Measurements from ENCODE around the gene HVCN1. TPM values are rescaled to one million over a fixed set of nuclear protein-coding genes. Genes with fewer than 3 reads are reported as not detected.
"Not testable (repeated sequence)": the region's sequence is repeated elsewhere in the genome, so short reads cannot be mapped to it uniquely, and the experiment has no call there.

Gene HVCN1
- total and polyA plus RNA-seq, 2 donors (not counting 1 experiment from before 2014, with no cell fraction given), result 216 to 422 TPM

DNA sequence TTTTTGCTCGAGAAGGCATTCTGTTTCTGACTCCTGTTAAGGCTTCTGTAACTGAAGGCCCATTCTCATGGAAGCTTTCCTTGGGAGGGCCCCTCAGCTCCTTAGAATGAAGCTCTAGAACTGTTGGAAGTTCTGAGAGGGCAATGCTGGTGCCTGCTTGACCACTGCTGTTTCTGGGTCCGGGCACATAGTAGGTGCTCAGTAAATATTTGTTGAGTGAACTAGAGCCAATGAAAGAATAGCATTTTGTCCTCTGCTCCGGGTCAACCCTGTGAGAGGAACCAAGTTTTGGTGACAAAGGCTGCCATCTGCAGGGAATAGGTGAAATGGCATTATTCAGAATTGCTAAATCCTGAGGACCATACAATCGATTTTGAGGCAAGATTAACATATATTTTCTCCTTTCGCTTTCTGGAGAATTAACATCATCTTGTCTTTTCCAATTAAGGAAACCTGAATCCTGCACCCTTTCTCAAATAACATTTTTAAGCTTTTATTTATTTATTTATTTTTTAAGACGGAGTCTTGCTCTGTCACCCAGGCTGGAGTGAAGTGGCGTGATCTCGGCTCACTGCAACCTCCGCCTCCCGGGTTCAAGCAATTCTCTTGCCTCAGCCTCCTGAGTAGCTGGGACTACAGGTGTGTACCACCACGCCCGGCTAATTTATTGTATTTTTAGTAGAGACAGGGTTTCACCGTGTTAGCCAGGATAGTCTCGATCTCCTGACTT, 86.7 kb downstream of the HVCN1 start:
- H3K4me1 Mint-ChIP-seq, result peaks cover 51% of the 10 kb centered on the region
- peak; percentile 77 for DNase-seq
- WGBS (ENCODE audit: insufficient coverage), result 71% methylated on average over 9 of the region's 14 CpGs

More for the DNA sequence above, 86.7 kb downstream of the HVCN1 start:
- H3K27me3 Mint-ChIP-seq; H3K9ac ChIP-seq (ENCODE audit: low read length); H3K9me3 ChIP-seq (ENCODE audit: control extremely low read depth in 1 of 3, control insufficient read depth in 2 of 3, insufficient read depth in 1 of 3, low read length in 2 of 3); H3K9me3 Mint-ChIP-seq (ENCODE audit: insufficient read depth); H3K36me3 ChIP-seq (replicated peaks in 1 of 2; ENCODE audit: control extremely low read depth in 1 of 2, control insufficient read depth in 1 of 2, extremely low read depth in 1 of 2, insufficient read depth in 2 of 2, low read length in 1 of 2); H3K27me3 ChIP-seq (replicated peaks in 1 of 4; ENCODE audit: control extremely low read depth in 1 of 4, control insufficient read depth in 3 of 4, insufficient read depth in 4 of 4, low read length in 3 of 4); H3K4me3 ChIP-seq (ENCODE audit: control extremely low read depth in 1 of 5, extremely low read depth in 1 of 5, insufficient read depth in 1 of 5, low read depth in 2 of 5, low read length in 4 of 5); H4K20me1 ChIP-seq (ENCODE audit: control insufficient read depth, insufficient read depth, low read length, poor library complexity, severe bottlenecking): not testable (repeated sequence)
- Histone ChIP-seq H2AFZ (ENCODE audit: insufficient read depth, low read depth, low read length, poor library complexity, severe bottlenecking) (peak overlapping the region; percentile 40), H3K4me1 (ENCODE audit: control insufficient read depth in 2 of 2, insufficient read depth in 2 of 2, low read length in 2 of 2) (peaks cover 60 to 69% of the 10 kb centered on the region in 2 donors), H3K79me2 (ENCODE audit: control insufficient read depth, insufficient read depth, low read length) (peaks cover 32% of the 10 kb centered on the region), H3K4me2 (replicated peaks; ENCODE audit: low read depth, low read length, poor library complexity, severe bottlenecking) (peak overlapping the region; percentile 8), H3K27ac (ENCODE audit: low read length in 2 of 2) (peak overlapping the region; percentile 37 to 60)
- TF ChIP-seq, protein P1, sequence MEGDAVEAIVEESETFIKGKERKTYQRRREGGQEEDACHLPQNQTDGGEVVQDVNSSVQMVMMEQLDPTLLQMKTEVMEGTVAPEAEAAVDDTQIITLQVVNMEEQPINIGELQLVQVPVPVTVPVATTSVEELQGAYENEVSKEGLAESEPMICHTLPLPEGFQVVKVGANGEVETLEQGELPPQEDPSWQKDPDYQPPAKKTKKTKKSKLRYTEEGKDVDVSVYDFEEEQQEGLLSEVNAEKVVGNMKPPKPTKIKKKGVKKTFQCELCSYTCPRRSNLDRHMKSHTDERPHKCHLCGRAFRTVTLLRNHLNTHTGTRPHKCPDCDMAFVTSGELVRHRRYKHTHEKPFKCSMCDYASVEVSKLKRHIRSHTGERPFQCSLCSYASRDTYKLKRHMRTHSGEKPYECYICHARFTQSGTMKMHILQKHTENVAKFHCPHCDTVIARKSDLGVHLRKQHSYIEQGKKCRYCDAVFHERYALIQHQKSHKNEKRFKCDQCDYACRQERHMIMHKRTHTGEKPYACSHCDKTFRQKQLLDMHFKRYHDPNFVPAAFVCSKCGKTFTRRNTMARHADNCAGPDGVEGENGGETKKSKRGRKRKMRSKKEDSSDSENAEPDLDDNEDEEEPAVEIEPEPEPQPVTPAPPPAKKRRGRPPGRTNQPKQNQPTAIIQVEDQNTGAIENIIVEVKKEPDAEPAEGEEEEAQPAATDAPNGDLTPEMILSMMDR (IDR thresholded peaks at IDR 0.05), result peak; percentile 85
- Mint-ChIP-seq H3K27ac (peak overlapping the region; percentile 85), H3K4me3 (peak overlapping the region; percentile 7)
- POLR2A ChIA-PET, result interaction anchor here (0.6 to 2.6 kb wide), 9 partner anchors 11 to 302 kb away, joined by 3 to 11 read pairs (median 5); partner anchors contain the start of genes ARPC3, FAM216A, GPN3 and TCTN1
- CTCF ChIA-PET, result interaction anchor here (0.7 to 9.7 kb wide), 54 partner anchors 9 to 286 kb away, joined by 3 to 329 read pairs (median 8); partner anchors contain the start of genes ARPC3, FAM216A, GPN3 and HVCN1
- intact Hi-C loops (cut with micrococcal nuclease), result loop anchor here (1.0 to 10.0 kb wide), 5 partner anchors 11 to 497 kb away; partner anchors contain the start of genes FAM216A, GPN3, RAD9B and VPS29
- ATAC-seq (ENCODE audit: low read depth), result peak; percentile 34
